AG04450 (cell line): ENCODE measurements around the gene TRPC1. TPM values are rescaled to one million over a fixed set of nuclear protein-coding genes. Genes with fewer than 3 reads are reported as not detected.

ENCODE experiments used
- CTCF ChIA-PET: fragments of 300-600, 350-600 bp; formaldehyde crosslinking; extraction: SDS; loops from one replicate; lab custom pipeline; 2022; ENCODE audit warnings: antibody characterized with exemption, inconsistent platforms; lab: Charles Lee
- POLR2A ChIA-PET: fragments of 350-600 bp; formaldehyde crosslinking; extraction: SDS; loops from one replicate; lab custom pipeline; 2021; ENCODE audit warnings: antibody characterized with exemption, inconsistent platforms; lab: Yijun Ruan, JAX
- DNase-seq: peaks from one replicate; pipeline ENCODE4 v3.0.0-alpha.2; 2011; ENCODE audit warnings: low read depth, low spot score
- H3K27ac ChIP-seq: one replicate; pipeline ENCODE4 v1.5.1; 2012; ENCODE audit warnings: low read depth, low read length, control low read depth
- H3K27me3 ChIP-seq: one replicate; pipeline ENCODE4 v1.6.0; 2012; ENCODE audit warnings: low read length; ENCODE audit not compliant: control insufficient read depth, insufficient read depth
- H3K4me3 ChIP-seq: 2 replicates; pipeline ENCODE4 v1.5.1; 2011; ENCODE audit warnings: mild to moderate bottlenecking, low read depth, low read length, control low read depth
- H3K9me3 ChIP-seq: 2 replicates; pipeline ENCODE4 v1.5.1; 2012; ENCODE audit warnings: low read length; ENCODE audit not compliant: control insufficient read depth, insufficient read depth
- CTCF ChIP-seq: IDR thresholded peaks from 2 replicates; pipeline ENCODE4 v1.5.1; 2011; ENCODE audit warnings: low read depth, low read length, control low read depth, inconsistent platforms
- polyA plus RNA-seq: library from polyadenylated mRNA; depleted of rRNA; stranded (reverse); fragments of >200 nt; gene quantifications from 2 replicates; pipeline ENCODE4 v1.2.3, GENCODE V29; 2011

TRPC1 gene
- polyA plus RNA-seq, 1 experiment, result 9.9 TPM

- H3K27ac ChIP-seq, result no peak overlapping the region
- CTCF ChIA-PET, result interaction anchor here (1.1 to 1.4 kb wide), 2 partner anchors 9 to 168 kb away, joined by 3 to 12 read pairs; no protein-coding TSS in a partner anchor
- no peak for TF ChIP-seq CTCF
- no peaks in the 10 kb centered on the region for H3K27me3 ChIP-seq
- no peaks in the 10 kb centered on the region for H3K9me3 ChIP-seq
- POLR2A ChIA-PET, result no interaction called here
- H3K4me3 ChIP-seq, result no peak overlapping the region
- DNase-seq, result no peak
These were observed 95.3 kb downstream of the TRPC1 start for GRCh38 chr3:142819179-142819578.

- POLR2A ChIA-PET, result no interaction called here
- TF ChIP-seq CTCF, result peak; percentile 93
- H3K27me3 ChIP-seq, result no peaks in the 10 kb centered on the region
- H3K9me3 ChIP-seq, result no peaks in the 10 kb centered on the region
- no peak overlapping the region for H3K4me3 ChIP-seq
- CTCF ChIA-PET, result interaction anchor here (0.6 to 5.8 kb wide), 65 partner anchors 9 to 935 kb away, joined by 3 to 167 read pairs (median 6); partner anchors contain the start of gene U2SURP
- DNase-seq, result peak; percentile 51
- H3K27ac ChIP-seq, result no peak overlapping the region
These were observed 105.0 kb downstream of the TRPC1 start for GRCh38 chr3:142828703-142829305.

- Histone ChIP-seq H3K27ac (no peak overlapping the region), H3K9me3 (no peaks in the 10 kb centered on the region), H3K4me3 (no peak overlapping the region), H3K27me3 (no peaks in the 10 kb centered on the region)
- ChIA-PET POLR2A (no interaction called here), CTCF (interaction anchor here (1.2 kb wide), 1 partner anchor 9 kb away, joined by 3 read pairs; no protein-coding TSS in a partner anchor)
- DNase-seq, result no peak
- no peak for TF ChIP-seq CTCF
These were observed 113.7 kb downstream of the TRPC1 start for GRCh38 chr3:142837526-142837925.

- no peaks in the 10 kb centered on the region for H3K27me3 ChIP-seq
- TF ChIP-seq CTCF, result no peak
- no peak for DNase-seq
- H3K9me3 ChIP-seq, result no peaks in the 10 kb centered on the region
- POLR2A ChIA-PET, result no interaction called here
- H3K27ac ChIP-seq, result no peak overlapping the region
- no peak overlapping the region for H3K4me3 ChIP-seq
- CTCF ChIA-PET, result interaction anchor here (0.5 to 2.1 kb wide), 3 partner anchors 8 to 140 kb away, joined by 3 to 12 read pairs (median 3); no protein-coding TSS in a partner anchor
These were observed 116.0 kb downstream of the TRPC1 start for GRCh38 chr3:142839831-142840230.

GRCh38 chr3:142844339-142844977 lies 120.6 kb downstream of the TRPC1 start:
- ChIA-PET POLR2A (no interaction called here), CTCF (interaction anchor here (0.6 to 1.9 kb wide), 2 partner anchors 16 to 143 kb away, joined by 3 to 13 read pairs; no protein-coding TSS in a partner anchor)
- H3K9me3 ChIP-seq, result no peaks in the 10 kb centered on the region
- no peaks in the 10 kb centered on the region for H3K27me3 ChIP-seq
- no peak overlapping the region for H3K4me3 ChIP-seq
- no peak overlapping the region for H3K27ac ChIP-seq
- DNase-seq, result no peak
- peak; percentile 59 for TF ChIP-seq CTCF
